ENCODE results near the gene TNS2.

Gene TNS2

DNA sequence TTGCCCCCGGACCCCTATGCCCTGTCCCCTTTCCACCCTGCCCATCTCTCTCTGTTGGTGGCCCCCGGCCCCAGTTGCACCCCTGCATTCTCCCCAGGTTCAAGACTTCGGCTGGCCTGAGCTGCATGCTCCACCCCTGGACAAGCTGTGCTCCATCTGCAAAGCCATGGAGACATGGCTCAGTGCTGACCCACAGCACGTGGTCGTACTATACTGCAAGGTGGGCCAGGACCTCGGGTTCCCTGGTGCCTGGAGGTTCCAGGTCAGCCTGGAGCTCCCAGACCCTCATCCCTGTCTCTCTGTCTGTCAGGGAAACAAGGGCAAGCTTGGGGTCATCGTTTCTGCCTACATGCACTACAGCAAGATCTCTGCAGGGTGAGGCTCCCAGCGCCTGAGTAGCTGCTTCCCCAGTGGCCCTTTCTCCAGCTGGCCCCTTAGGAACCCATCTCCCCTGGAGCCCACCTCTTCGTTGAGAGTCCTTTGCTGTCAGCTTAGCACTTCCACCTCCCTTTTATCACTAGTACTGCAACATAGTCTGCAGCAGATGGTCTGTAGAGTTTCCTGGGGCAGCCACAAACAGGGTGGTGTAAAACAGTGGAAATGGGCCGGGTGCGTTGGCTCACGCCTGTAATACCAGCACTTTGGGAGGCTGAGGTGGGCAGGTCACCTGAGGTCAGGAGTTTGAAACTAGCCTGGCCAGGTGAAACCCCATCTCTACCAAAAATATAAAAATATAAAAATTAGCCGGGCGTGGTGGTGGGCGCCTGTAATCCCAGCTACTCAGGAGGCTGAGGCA lies 5.8 kb downstream of the TNS2 start:
- DNase-seq (ENCODE audit: low spot score) = no peak
- TF ChIP-seq, protein P1, sequence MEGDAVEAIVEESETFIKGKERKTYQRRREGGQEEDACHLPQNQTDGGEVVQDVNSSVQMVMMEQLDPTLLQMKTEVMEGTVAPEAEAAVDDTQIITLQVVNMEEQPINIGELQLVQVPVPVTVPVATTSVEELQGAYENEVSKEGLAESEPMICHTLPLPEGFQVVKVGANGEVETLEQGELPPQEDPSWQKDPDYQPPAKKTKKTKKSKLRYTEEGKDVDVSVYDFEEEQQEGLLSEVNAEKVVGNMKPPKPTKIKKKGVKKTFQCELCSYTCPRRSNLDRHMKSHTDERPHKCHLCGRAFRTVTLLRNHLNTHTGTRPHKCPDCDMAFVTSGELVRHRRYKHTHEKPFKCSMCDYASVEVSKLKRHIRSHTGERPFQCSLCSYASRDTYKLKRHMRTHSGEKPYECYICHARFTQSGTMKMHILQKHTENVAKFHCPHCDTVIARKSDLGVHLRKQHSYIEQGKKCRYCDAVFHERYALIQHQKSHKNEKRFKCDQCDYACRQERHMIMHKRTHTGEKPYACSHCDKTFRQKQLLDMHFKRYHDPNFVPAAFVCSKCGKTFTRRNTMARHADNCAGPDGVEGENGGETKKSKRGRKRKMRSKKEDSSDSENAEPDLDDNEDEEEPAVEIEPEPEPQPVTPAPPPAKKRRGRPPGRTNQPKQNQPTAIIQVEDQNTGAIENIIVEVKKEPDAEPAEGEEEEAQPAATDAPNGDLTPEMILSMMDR (IDR thresholded peaks at IDR 0.05; ENCODE audit: extremely low read depth, missing control alignments) = no peak

DNA sequence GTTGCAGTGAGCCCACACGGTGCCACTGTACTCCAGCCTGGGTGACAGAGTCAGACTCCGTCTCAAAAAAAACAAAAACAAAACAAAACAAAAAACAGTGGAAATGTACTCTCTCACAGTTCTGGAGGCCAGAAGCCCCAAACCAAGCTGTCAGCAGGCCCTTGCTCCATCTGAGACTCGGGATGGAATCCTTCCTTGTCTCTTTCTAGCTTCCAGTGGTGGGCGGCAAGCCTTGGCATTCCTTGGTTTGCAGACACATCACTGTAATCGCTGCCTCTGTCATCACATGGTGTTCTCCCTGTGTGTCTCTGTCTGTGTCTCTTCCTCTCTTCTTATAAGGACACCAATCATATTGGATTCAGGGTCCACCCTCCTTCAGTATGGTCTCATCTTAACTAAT lies 6.4 kb downstream of the TNS2 start:
- TF ChIP-seq, protein P1 (IDR thresholded peaks at IDR 0.05; ENCODE audit: extremely low read depth, missing control alignments) = no peak
- no peak for DNase-seq (ENCODE audit: low spot score)

DNA sequence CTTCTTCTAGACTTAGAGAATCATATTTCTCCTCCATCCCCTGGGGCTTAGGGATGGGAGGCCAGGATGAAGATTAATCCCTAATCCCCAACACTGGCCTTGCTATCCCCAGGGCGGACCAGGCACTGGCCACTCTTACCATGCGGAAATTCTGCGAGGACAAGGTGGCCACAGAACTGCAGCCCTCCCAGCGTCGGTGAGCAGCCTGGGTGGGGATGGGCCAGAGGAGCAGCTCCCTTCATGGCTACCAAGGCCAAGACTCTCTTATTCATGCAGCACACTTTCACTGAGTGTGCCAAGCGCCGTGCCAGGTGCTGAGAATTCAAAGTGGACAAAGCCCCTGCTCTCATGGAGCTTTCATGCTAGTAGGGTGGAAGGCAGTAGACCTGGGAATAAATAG lies 7.0 kb downstream of the TNS2 start:
- no peak for DNase-seq (ENCODE audit: low spot score)
- TF ChIP-seq, protein P1 (IDR thresholded peaks at IDR 0.05; ENCODE audit: extremely low read depth, missing control alignments) = no peak

- TF ChIP-seq, protein P1 (IDR thresholded peaks at IDR 0.05; ENCODE audit: extremely low read depth, missing control alignments) = no peak
- DNase-seq (ENCODE audit: low spot score) = no peak
Observed at GRCh38 chr12:53057816-53058500, 8.1 kb downstream of the TNS2 start.

- TF ChIP-seq, protein P1 (IDR thresholded peaks at IDR 0.05; ENCODE audit: extremely low read depth, missing control alignments) = no peak
- no peak for DNase-seq (ENCODE audit: low spot score)
Observed at GRCh38 chr12:53058674-53059433, 9.0 kb downstream of the TNS2 start.

DNA sequence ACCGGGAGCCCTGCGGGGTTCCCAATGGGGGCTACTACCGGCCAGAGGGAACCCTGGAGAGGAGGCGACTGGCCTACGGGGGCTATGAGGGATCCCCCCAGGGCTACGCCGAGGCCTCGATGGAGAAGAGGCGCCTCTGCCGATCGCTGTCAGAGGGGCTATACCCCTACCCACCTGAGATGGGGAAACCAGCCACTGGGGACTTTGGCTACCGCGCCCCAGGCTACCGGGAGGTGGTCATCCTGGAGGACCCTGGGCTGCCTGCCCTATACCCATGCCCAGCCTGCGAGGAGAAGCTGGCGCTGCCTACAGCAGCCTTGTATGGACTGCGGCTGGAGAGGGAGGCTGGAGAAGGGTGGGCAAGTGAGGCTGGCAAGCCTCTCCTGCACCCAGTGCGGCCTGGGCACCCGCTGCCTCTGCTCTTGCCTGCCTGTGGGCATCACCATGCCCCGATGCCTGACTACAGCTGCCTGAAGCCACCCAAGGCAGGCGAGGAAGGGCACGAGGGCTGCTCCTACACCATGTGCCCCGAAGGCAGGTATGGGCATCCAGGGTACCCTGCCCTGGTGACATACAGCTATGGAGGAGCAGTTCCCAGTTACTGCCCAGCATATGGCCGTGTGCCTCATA lies 9.7 kb downstream of the TNS2 start:
- no peak for DNase-seq (ENCODE audit: low spot score)
- TF ChIP-seq, protein P1 (IDR thresholded peaks at IDR 0.05; ENCODE audit: extremely low read depth, missing control alignments) = no peak
